ENCODE data around the gene TH. TPM values are rescaled to one million over a fixed set of nuclear protein-coding genes. Genes with fewer than 3 reads are reported as not detected.
A peak's percentile ranks its signal among the peaks of the same experiment; 100 is the strongest.

TH gene
- total RNA-seq, 6 donors from 2014 or later: not detected

DNA sequence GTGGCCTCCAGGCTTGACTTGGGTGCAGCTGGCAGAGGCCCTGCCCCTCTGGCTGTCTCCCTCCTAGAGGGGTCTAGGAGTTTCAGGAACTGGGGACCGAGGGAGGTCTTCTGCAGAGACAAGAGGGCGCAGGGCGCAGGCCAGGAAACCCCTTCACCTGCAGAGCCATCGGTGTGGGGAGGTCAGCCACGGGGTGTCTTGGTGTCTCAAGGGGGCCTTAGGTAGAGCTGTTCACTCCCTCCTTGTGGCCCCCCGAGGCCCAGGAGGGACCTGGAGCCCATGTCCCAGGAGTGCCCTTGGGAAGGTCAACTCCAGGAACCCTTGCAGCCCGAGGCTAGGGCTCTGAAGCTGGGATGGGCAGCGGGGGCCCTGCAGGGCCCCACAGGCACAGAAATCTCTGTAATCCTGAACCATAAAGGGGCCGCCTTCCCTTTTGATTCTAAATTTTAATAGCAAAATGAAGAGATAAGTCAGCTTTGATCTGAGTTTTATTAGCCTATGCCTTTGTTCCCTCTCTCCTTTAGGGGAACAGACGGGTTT is 31.4 kb upstream of the TH start:
- 80 to 81% methylated on average over 10 of the region's 10 CpGs for WGBS, 2 donors
- Histone ChIP-seq H3K9me3 (no peaks in the 10 kb centered on the region), H3K36me3 (no peaks in the 10 kb centered on the region), H3K27ac (peak overlapping the region in 3 of 4 donors; percentile 17 to 33 (median 30)), H3K4me3 (no peak overlapping the region), H3K27me3 (no peaks in the 10 kb centered on the region), H3K4me1 (peaks cover 0 to 6% (median 0%) of the 10 kb centered on the region in 4 donors)
- DNase-seq (no peak), ATAC-seq (ENCODE audit: low FRiP score in 2 of 2) (no peak)
- TF ChIP-seq, protein P1, sequence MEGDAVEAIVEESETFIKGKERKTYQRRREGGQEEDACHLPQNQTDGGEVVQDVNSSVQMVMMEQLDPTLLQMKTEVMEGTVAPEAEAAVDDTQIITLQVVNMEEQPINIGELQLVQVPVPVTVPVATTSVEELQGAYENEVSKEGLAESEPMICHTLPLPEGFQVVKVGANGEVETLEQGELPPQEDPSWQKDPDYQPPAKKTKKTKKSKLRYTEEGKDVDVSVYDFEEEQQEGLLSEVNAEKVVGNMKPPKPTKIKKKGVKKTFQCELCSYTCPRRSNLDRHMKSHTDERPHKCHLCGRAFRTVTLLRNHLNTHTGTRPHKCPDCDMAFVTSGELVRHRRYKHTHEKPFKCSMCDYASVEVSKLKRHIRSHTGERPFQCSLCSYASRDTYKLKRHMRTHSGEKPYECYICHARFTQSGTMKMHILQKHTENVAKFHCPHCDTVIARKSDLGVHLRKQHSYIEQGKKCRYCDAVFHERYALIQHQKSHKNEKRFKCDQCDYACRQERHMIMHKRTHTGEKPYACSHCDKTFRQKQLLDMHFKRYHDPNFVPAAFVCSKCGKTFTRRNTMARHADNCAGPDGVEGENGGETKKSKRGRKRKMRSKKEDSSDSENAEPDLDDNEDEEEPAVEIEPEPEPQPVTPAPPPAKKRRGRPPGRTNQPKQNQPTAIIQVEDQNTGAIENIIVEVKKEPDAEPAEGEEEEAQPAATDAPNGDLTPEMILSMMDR (IDR thresholded peaks at IDR 0.05): no peak
- TF ChIP-seq EP300 (IDR thresholded peaks at IDR 0.05) (no peak), POLR2A (IDR thresholded peaks at IDR 0.05) (no peak), POLR2AphosphoS5 (IDR thresholded peaks at IDR 0.05) (no peak)

DNA sequence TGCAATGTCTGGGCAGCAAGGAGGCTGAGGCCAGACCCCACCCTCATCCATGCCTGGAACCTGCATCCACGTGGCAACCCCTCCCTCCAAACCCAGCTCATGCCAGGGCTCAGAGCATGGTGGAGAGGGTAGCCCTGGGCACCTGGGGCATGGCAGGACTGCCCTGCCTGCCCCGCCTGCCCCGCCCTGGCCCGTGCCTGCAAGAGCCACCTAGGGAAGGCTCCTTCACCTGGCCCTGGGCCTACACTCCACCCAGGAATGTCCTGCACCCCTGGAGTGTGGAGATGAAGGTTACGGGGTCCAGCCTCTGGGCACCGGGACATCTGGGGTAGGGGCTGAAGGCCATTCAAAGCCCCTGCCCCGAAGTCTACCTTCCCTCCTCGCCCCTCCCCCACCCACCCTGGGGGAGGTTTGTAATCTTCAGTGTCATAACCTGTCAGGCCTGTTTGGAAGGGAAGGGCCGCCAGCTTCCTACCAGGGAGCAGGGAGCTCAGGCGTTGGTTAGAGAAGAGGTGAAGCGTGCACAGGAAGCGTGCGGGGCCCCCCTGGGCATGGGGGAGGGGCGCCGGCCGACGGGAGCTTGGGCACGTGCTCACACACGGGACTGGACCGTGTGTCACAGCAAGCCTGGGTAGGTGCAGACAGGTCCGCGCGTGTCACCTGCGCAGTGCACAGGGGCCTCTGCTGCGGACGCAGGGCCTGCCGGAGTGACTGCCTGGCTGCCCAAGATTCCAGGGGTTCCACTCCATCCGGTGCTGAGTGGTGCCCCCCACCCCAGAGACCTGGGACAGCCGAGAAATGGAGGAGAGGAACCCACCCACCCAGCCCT is 30.7 kb upstream of the TH start:
- H3K4me3 ChIP-seq: no peak overlapping the region
- WGBS, 2 donors: 43 to 75% methylated on average over 5 to 27 of the region's 29 CpGs
- DNase-seq: peak; percentile 81 to 89
- H3K27ac ChIP-seq: peak overlapping the region in 3 of 4 donors; percentile 17 to 33 (median 30)
- ATAC-seq (ENCODE audit: low FRiP score in 2 of 2): peak; percentile 16 to 71
- H3K27me3 ChIP-seq: no peaks in the 10 kb centered on the region
- H3K4me1 ChIP-seq: peaks cover 0 to 12% (median 0%) of the 10 kb centered on the region in 4 donors
- H3K36me3 ChIP-seq: no peaks in the 10 kb centered on the region
- no peaks in the 10 kb centered on the region for H3K9me3 ChIP-seq
- TF ChIP-seq, protein P1 (IDR thresholded peaks at IDR 0.05): no peak
- TF ChIP-seq EP300 (IDR thresholded peaks at IDR 0.05) (no peak), POLR2A (IDR thresholded peaks at IDR 0.05) (no peak), POLR2AphosphoS5 (IDR thresholded peaks at IDR 0.05) (no peak)

DNA sequence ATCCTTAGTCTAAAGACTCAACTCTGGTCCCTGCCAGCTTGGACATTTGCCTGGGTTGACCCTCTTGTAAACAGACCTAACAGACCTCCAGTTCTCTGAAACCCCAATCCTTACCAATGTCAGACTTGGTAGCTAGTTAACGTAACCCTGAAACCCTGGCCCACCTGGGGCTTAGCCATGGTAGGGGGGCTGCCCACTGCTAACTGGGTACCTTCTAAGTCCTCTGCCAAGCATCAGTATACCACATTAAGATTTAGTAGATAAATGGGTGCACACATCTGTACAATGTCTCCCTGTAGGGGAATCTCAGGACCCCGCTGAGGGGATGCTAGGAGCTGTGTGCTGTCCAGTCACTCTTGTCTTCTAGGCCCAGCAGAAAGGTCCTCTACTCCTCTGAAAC is 29.9 kb upstream of the TH start:
- Histone ChIP-seq H3K9me3 (no peaks in the 10 kb centered on the region), H3K4me3 (no peak overlapping the region), H3K4me1 (peaks cover 0 to 14% (median 0%) of the 10 kb centered on the region in 4 donors), H3K36me3 (no peaks in the 10 kb centered on the region), H3K27ac (no peak overlapping the region), H3K27me3 (no peaks in the 10 kb centered on the region)
- DNase-seq (no peak), ATAC-seq (ENCODE audit: low FRiP score in 2 of 2) (no peak)
- WGBS, 2 donors: 0 to 90% methylated on average over 1 to 2 of the region's 2 CpGs
- no peak for TF ChIP-seq POLR2AphosphoS5 (IDR thresholded peaks at IDR 0.05)
- TF ChIP-seq, protein P1 (IDR thresholded peaks at IDR 0.05): no peak
- TF ChIP-seq EP300 (IDR thresholded peaks at IDR 0.05): no peak
- TF ChIP-seq POLR2A (IDR thresholded peaks at IDR 0.05): no peak

DNA sequence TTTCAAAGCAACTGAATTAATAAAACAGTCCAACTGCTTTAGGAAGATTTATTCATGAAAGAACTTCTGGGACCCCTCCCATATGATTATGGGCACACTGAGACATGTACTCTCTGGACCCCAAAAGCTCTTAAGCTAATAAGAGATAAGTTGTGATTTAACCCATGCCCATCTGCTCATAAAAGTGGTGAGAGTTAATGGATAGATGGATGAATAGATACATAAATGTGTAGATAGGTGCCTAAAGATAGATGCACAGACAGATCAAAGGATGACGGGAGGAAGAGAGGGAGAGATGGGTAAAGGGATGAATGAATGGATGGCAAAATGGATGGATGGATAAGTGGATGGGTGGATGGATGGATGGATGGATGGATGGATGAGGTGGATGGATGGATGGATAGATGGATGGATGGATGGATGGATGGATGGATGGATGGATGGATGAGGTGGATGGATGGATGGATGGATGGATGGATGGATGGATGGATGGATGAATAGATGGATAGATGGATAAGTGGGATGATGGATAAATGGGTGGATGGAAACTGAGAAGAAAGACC is 29.4 kb upstream of the TH start:
- ATAC-seq (ENCODE audit: low FRiP score in 2 of 2) (no peak), DNase-seq (no peak)
- no peaks in the 10 kb centered on the region for H3K36me3 ChIP-seq
- H3K9me3 ChIP-seq: no peaks in the 10 kb centered on the region
- H3K4me1 ChIP-seq: peaks cover 0 to 14% (median 0%) of the 10 kb centered on the region in 4 donors
- H3K4me3 ChIP-seq: no peak overlapping the region
- H3K27me3 ChIP-seq: no peaks in the 10 kb centered on the region
- TF ChIP-seq, protein P1 (IDR thresholded peaks at IDR 0.05): no peak
- TF ChIP-seq EP300 (IDR thresholded peaks at IDR 0.05): no peak
- TF ChIP-seq POLR2A (IDR thresholded peaks at IDR 0.05): no peak
- TF ChIP-seq POLR2AphosphoS5 (IDR thresholded peaks at IDR 0.05): no peak
- no peak overlapping the region for H3K27ac ChIP-seq
- 83 to 86% methylated on average over 1 of the region's 1 CpG for WGBS, 2 donors

Data from upper lobe of left lung (tissue), 6 donors.